ENCODE measurements around the gene FREM1. TPM values are rescaled to one million over a fixed set of nuclear protein-coding genes. Genes with fewer than 3 reads are reported as not detected.

The FREM1 gene
- total RNA-seq, 2 donors from 2014 or later: 2.2 to 2.4 TPM

DNA sequence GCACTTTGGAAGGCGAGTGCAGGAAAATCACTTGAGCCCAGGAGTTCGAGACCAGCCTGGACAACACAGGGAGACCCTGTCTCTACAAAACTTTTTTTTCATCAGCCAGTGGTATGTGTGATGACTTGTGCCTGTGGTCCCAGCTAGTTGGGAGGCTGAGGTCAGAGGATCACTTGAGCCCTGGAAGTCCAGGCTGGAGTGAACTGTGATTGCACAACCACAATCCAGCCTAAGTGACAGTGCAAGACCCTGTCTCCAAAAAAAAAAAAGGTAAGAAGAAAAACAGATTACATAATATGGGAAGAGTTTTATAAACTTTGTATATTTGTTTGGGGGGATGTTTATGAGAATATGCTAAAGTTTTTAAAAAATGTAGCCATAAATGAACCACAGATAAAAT is 111.2 kb downstream of the FREM1 start:
- no peak overlapping the region for H3K4me3 ChIP-seq
- H3K4me1 ChIP-seq: no peaks in the 10 kb centered on the region
- no peaks in the 10 kb centered on the region for H3K9me3 ChIP-seq
- TF ChIP-seq, protein P1, sequence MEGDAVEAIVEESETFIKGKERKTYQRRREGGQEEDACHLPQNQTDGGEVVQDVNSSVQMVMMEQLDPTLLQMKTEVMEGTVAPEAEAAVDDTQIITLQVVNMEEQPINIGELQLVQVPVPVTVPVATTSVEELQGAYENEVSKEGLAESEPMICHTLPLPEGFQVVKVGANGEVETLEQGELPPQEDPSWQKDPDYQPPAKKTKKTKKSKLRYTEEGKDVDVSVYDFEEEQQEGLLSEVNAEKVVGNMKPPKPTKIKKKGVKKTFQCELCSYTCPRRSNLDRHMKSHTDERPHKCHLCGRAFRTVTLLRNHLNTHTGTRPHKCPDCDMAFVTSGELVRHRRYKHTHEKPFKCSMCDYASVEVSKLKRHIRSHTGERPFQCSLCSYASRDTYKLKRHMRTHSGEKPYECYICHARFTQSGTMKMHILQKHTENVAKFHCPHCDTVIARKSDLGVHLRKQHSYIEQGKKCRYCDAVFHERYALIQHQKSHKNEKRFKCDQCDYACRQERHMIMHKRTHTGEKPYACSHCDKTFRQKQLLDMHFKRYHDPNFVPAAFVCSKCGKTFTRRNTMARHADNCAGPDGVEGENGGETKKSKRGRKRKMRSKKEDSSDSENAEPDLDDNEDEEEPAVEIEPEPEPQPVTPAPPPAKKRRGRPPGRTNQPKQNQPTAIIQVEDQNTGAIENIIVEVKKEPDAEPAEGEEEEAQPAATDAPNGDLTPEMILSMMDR (IDR thresholded peaks at IDR 0.05): no peak
- DNase-seq (ENCODE audit: low spot score): no peak
- H3K27ac ChIP-seq: no peak overlapping the region
- H3K27me3 ChIP-seq: no peaks in the 10 kb centered on the region
- H3K36me3 ChIP-seq: no peaks in the 10 kb centered on the region

DNA sequence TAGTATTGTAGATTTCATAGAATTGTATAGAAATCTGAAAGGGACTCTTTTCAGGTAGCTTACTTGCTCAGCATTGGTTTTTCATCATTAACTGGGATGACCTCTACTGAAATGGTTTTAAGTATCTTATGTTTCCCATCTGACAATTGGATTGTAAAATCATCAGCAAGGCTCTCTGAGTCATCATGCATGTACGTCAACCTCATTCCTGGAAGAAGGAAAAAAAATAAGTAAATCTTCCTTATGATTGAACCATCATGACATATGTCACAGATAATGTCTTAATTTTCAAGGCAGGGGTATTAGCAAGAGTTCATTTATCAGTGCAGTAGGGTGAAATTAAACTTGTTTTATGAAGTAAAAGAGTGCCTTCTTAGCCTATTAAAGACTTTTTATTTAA is 112.8 kb downstream of the FREM1 start:
- DNase-seq (ENCODE audit: low spot score): no peak
- H3K36me3 ChIP-seq: no peaks in the 10 kb centered on the region
- H3K9me3 ChIP-seq: no peaks in the 10 kb centered on the region
- TF ChIP-seq, protein P1 (IDR thresholded peaks at IDR 0.05): no peak
- no peak overlapping the region for H3K4me3 ChIP-seq
- no peaks in the 10 kb centered on the region for H3K27me3 ChIP-seq
- no peak overlapping the region for H3K27ac ChIP-seq
- no peaks in the 10 kb centered on the region for H3K4me1 ChIP-seq

DNA sequence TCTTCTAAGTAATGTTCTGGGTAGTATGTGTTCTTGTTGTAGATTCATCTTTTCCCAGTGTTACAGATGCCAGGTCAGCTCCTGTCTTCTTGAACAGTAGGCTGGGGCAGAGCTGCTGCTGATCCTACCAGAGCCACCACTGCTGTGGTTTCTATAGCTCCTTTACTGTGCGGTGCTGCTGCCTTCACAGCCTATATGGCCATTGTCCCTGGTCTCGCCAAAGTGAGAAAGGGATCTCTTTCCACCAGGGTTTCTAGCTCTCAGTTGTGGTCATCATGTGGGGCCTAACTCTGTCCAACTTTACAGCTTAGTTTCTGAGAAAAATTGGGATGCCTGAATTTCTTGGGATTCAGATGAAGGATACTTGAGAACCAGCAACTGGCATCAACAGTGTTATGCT is 116.8 kb downstream of the FREM1 start:
- Histone ChIP-seq H3K27me3 (no peaks in the 10 kb centered on the region), H3K4me1 (no peaks in the 10 kb centered on the region), H3K4me3 (no peak overlapping the region), H3K27ac (no peak overlapping the region), H3K36me3 (no peaks in the 10 kb centered on the region), H3K9me3 (no peaks in the 10 kb centered on the region)
- DNase-seq (ENCODE audit: low spot score): no peak
- TF ChIP-seq, protein P1 (IDR thresholded peaks at IDR 0.05): no peak

DNA sequence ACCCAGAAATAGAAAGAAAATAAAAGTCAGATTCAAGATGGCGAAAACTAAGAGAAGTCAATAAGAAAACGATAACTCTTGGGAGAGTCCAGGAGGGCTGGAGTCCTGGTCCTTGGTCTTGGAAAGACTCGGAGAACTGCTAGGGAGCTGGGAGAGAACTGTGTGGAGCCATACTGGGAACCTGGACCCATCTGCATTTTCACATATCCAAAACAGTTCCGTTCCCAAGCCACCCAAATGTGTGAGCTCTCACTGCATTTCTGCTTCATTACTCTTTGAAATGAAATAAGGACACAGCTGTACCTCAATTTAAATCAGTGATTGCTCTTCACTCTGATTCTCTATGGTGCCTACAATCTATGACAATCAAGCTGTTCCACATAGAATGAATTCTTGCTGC is 119.6 kb downstream of the FREM1 start:
- no peak for DNase-seq (ENCODE audit: low spot score)
- Histone ChIP-seq H3K4me3 (no peak overlapping the region), H3K27me3 (no peaks in the 10 kb centered on the region), H3K4me1 (no peaks in the 10 kb centered on the region), H3K27ac (no peak overlapping the region), H3K9me3 (no peaks in the 10 kb centered on the region), H3K36me3 (no peaks in the 10 kb centered on the region)
- TF ChIP-seq, protein P1 (IDR thresholded peaks at IDR 0.05): no peak

DNA sequence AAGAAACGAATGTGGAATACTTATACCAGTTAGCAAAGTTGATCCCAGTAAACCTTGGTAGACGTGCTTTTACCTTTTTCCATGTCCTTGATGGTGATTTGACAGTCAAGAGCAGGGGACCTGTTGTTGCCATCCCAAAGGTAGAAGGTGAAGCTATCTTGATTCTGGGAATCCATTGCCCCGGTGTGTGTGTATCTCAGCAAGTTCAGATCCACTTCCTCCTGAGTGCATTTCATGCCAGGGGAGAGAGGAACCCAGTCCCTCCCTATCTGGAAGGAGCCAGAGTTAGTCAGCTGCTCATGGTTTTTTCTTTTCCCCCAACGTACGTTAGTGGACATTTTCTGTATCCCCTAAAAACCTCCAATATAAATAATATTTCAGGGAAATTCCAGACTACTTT is 121.4 kb downstream of the FREM1 start:
- H3K27me3 ChIP-seq: no peaks in the 10 kb centered on the region
- no peak overlapping the region for H3K27ac ChIP-seq
- H3K4me1 ChIP-seq: no peaks in the 10 kb centered on the region
- no peaks in the 10 kb centered on the region for H3K9me3 ChIP-seq
- no peak overlapping the region for H3K4me3 ChIP-seq
- TF ChIP-seq, protein P1 (IDR thresholded peaks at IDR 0.05): no peak
- no peak for DNase-seq (ENCODE audit: low spot score)
- H3K36me3 ChIP-seq: no peaks in the 10 kb centered on the region

DNA sequence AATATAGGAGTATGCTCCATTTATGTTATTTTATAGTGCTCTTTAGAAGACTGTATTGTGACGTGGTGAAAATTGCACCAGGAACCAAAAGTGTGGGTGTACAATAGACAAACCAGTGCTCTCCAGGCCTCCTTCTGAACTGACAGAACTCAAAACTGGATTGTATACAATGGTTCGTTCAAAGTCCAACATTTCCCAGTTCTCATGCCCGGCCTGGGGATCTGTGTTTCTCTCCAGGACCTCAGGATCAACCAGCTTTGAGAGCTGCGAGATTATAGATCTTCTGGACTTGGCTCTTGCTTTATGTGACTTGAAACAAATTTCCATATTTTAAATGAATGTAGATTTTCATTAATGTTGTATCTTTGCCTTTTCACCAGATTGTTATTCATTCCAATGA is 126.9 kb downstream of the FREM1 start:
- no peaks in the 10 kb centered on the region for H3K27me3 ChIP-seq
- no peak for DNase-seq (ENCODE audit: low spot score)
- TF ChIP-seq, protein P1 (IDR thresholded peaks at IDR 0.05): no peak
- H3K9me3 ChIP-seq: no peaks in the 10 kb centered on the region
- H3K4me3 ChIP-seq: no peak overlapping the region
- no peaks in the 10 kb centered on the region for H3K36me3 ChIP-seq
- H3K4me1 ChIP-seq: no peaks in the 10 kb centered on the region
- no peak overlapping the region for H3K27ac ChIP-seq
